Colonic mucosa (tissue), 4 donors: ENCODE data around the gene MPRIP. TPM values are rescaled to one million over a fixed set of nuclear protein-coding genes. Genes with fewer than 3 reads are reported as not detected.

Source experiments
- DNase-seq: peaks from one replicate; pipeline ENCODE4 v3.0.0-alpha.2; 2020
- H3K27ac ChIP-seq: fragments of 200-600 bp; one replicate; pipeline ENCODE4 v1.8.0; 2021
- H3K27me3 ChIP-seq: fragments of 200-600 bp; one replicate; pipeline ENCODE4 v1.8.0; 2021
- H3K36me3 ChIP-seq: fragments of 200-600 bp; one replicate; pipeline ENCODE4 v1.8.0; 2021
- H3K4me1 ChIP-seq: fragments of 200-600 bp; one replicate; pipeline ENCODE4 v1.8.0; 2021; ENCODE audit warnings: mild to moderate bottlenecking
- H3K4me3 ChIP-seq: fragments of 200-600 bp; one replicate; pipeline ENCODE4 v1.8.0; 2021
- H3K9ac ChIP-seq, 2 donors: one replicate each; pipeline ENCODE4 v1.7.0; 2013; ENCODE audit warnings: control low read depth in 2 of 2, low read depth in 2 of 2, low read length in 2 of 2
- H3K9me3 ChIP-seq: fragments of 200-600 bp; one replicate; pipeline ENCODE4 v1.8.0; 2021
- intact Hi-C: fragments of 100-400 bp; cut with DNase I; formaldehyde crosslinking; loops from one replicate; pipeline ENCODE4 v1.14.1; 2022
- total RNA-seq, 2 donors: library from RNA; stranded (reverse); fragmentation: NEBNext Ultra II Directional in 1 of 2; extraction: Animal tissue kit (Norgen Biotek cat#: 25700) in 1 of 2; gene quantifications; one replicate each; pipeline ENCODE4 v1.2.1, GENCODE V29; 2021
- TF ChIP-seq, protein P1 (sequence below): fragments of 200-600 bp; IDR thresholded peaks from one replicate; pipeline ENCODE4 v1.8.0; 2022; ENCODE audit warnings: antibody characterized with exemption, mild to moderate bottlenecking
- donor health status: healthy.
- donor health status: DM: no; HTN: no; CAD: no.
- donor health status: DM: no; HTN: no; CAD: no.

Gene MPRIP
- total RNA-seq, 2 donors from 2014 or later: 146 to 211 TPM

- Histone ChIP-seq H3K36me3 (peaks cover 21% of the 10 kb centered on the region), H3K27ac (no peak overlapping the region), H3K9me3 (no peaks in the 10 kb centered on the region), H3K27me3 (no peaks in the 10 kb centered on the region), H3K4me3 (no peak overlapping the region), H3K4me1 (no peaks in the 10 kb centered on the region), H3K9ac (no peak overlapping the region)
- intact Hi-C loops: no loop called here
- no peak for DNase-seq
- TF ChIP-seq, protein P1, sequence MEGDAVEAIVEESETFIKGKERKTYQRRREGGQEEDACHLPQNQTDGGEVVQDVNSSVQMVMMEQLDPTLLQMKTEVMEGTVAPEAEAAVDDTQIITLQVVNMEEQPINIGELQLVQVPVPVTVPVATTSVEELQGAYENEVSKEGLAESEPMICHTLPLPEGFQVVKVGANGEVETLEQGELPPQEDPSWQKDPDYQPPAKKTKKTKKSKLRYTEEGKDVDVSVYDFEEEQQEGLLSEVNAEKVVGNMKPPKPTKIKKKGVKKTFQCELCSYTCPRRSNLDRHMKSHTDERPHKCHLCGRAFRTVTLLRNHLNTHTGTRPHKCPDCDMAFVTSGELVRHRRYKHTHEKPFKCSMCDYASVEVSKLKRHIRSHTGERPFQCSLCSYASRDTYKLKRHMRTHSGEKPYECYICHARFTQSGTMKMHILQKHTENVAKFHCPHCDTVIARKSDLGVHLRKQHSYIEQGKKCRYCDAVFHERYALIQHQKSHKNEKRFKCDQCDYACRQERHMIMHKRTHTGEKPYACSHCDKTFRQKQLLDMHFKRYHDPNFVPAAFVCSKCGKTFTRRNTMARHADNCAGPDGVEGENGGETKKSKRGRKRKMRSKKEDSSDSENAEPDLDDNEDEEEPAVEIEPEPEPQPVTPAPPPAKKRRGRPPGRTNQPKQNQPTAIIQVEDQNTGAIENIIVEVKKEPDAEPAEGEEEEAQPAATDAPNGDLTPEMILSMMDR: no peak
Observed at GRCh38 chr17:17175340-17175739, 133.1 kb downstream of the MPRIP start.

DNA sequence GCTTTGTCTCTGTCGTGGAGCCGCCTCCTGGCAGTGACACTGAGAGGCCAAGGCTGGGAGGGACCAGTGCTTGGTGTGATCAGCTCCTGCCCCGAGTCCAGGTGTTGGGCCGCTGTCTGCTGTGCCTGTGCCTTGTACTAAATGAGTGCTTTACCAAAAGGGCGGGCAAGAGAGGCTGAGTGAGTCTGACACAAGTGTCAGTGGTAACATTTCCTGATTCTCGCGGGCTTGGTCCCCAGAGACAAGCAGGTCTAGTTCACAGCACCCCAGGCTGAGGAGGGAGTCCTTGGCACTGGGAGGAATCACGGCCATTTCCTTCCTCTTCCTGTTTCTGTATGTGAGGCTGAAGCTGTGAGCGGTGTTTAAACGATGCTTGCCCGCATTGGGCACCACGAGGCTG, 133.7 kb downstream of the MPRIP start:
- H3K27me3 ChIP-seq: no peaks in the 10 kb centered on the region

DNA sequence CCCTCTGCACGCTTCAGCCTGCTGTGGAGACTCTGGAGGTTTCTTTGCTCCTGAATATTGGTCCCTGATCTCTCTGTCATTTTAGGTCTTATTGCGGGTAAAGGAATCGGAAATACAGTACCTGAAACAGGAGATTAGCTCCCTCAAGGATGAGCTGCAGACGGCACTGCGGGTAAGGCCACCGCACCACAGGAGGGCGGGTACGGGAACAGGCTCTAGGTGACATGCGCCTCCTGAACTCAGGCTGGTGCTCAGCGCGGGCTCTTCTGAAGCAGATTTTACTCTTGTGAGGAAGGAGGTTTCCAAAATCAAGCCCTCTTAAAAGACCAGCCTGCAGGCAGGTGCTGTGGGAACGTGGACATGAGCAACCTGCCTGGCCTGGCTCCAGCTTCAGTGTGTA, 134.1 kb downstream of the MPRIP start:
- Histone ChIP-seq H3K27ac (no peak overlapping the region), H3K4me1 (no peaks in the 10 kb centered on the region), H3K27me3 (no peaks in the 10 kb centered on the region), H3K36me3 (peaks cover 26% of the 10 kb centered on the region), H3K9me3 (no peaks in the 10 kb centered on the region), H3K9ac (no peak overlapping the region), H3K4me3 (no peak overlapping the region)
- intact Hi-C loops: no loop called here
- TF ChIP-seq, protein P1: no peak
- no peak for DNase-seq

More for the DNA sequence above, 133.7 kb downstream of the MPRIP start:
- Histone ChIP-seq H3K4me3 (no peak overlapping the region), H3K36me3 (peaks cover 26% of the 10 kb centered on the region), H3K27ac (no peak overlapping the region), H3K9ac (no peak overlapping the region), H3K9me3 (no peaks in the 10 kb centered on the region), H3K4me1 (no peaks in the 10 kb centered on the region)
- intact Hi-C loops: no loop called here
- no peak for DNase-seq
- TF ChIP-seq, protein P1: no peak

DNA sequence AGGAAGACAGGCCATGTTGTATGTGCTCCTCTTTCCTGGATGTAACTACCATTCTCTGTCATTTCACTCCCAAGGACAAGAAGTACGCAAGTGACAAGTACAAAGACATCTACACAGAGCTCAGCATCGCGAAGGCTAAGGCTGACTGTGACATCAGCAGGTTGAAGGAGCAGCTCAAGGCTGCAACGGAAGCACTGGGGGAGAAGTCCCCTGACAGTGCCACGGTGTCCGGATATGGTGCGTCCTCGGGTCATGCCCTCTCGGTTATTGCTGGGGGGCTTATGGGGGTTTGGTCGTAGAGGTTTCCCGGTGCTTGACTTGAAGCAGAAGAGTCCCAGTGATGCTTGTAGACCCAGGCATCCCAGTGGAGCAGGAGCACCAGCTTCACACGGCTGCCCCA, 134.9 kb downstream of the MPRIP start:
- H3K9me3 ChIP-seq: no peaks in the 10 kb centered on the region
- no peak overlapping the region for H3K27ac ChIP-seq
- H3K36me3 ChIP-seq: peaks cover 26% of the 10 kb centered on the region
- TF ChIP-seq, protein P1: no peak
- H3K4me3 ChIP-seq: no peak overlapping the region
- no peak for DNase-seq
- H3K4me1 ChIP-seq: no peaks in the 10 kb centered on the region
- no peak overlapping the region for H3K9ac ChIP-seq
- no peaks in the 10 kb centered on the region for H3K27me3 ChIP-seq
- intact Hi-C loops: no loop called here

DNA sequence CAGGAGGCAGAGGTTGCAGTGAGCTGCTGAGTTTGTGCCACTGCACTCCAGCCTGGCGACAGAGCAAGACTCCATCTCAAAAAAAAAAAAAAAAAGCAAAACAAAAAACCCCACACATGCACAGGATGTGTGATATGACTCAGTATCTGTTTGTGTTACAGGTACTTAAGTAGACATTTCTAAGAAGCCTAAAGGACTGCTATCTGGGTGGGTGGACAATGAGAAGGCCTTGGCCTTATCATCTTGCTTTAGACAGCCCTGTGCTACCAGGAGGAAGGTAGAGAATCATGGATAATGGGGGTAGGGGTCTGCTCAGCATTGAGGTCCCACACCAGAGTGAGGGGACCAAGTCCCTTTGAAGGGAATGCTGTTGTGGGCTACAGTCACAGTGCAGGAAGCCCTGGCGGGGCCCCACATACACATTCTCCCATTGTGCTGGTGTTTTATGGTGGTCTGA, 137.1 kb downstream of the MPRIP start:
- Histone ChIP-seq H3K27ac (no peak overlapping the region), H3K4me3 (no peak overlapping the region), H3K9me3 (no peaks in the 10 kb centered on the region), H3K4me1 (no peaks in the 10 kb centered on the region), H3K27me3 (no peaks in the 10 kb centered on the region), H3K9ac (no peak overlapping the region), H3K36me3 (peaks cover 18% of the 10 kb centered on the region)
- TF ChIP-seq, protein P1: no peak
- intact Hi-C loops: no loop called here
- DNase-seq: no peak
